Measurements from ENCODE around the gene CHIC2. TPM values are rescaled to one million over a fixed set of nuclear protein-coding genes. Genes with fewer than 3 reads are reported as not detected.
A peak's percentile ranks its signal among the peaks of the same experiment; 100 is the strongest.
"Not testable (repeated sequence)": the region's sequence is repeated elsewhere in the genome, so short reads cannot be mapped to it uniquely, and the experiment has no call there.

The CHIC2 gene
- total RNA-seq (10 to 100 TPM; 31.8 to 31.9 TPM), polyA plus RNA-seq (10 to 100 TPM; 18.4 to 23.7 TPM)
- long read RNA-seq, donor 1, transcript CHIC2-201 (6 exons, 1,194 nt), result major isoform, 48 of 68 reads
- long read RNA-seq, donor 1, partial matches to known transcripts, result 0 of 68 reads
- long read RNA-seq, donor 1, other reads (novel, unspliced or antisense), result 19 of 68 reads
- long read RNA-seq, donor 2, transcript CHIC2-201 (6 exons, 1,194 nt), result major isoform, 23 of 28 reads
- long read RNA-seq, donor 2, partial matches to known transcripts, result 0 of 28 reads
- long read RNA-seq, donor 2, other reads (novel, unspliced or antisense), result 5 of 28 reads

DNA sequence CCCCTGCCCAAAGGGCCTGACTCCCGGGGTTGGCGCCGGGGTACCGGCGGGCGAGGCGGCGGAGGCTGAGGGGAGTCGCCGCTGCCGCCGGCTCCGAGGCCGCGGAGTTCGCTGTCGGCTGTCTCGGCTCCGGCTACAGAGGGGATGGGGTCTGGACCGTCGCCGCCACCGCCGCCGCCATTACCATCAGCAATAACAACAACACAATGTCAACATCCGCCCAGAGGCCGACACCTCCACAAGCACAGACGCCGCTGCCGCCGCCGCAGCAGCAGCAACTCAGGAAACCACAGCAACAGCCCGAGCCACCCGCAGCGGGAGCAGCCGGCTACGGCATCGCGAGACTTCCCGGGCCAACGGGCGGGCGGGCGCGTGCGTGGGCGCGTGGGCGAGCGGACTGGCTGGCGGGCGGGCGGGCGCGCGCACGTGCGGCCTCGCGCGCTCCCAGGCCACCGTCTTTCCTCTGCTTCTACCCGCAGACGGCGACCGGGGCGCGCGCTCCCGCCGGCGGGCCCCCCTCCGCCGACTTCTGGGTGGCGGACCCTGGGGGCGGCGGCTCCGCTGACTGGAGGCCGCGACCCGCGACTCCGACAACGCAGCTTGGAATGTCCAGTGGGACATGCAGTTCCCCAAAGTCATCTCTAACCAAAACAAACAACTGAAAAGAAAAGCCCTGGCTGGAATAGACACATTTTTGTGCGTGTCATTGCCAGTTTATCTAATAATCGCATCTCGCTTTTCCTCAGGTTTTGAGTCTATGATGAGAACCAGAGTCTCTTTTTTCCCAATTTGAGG lies at the start of gene CHIC2:
Gene CHIC2 (minus strand): TSS at position 289 of the 795 bp plus-strand sequence. CDS start 305 bp downstream, outside the sequence.
- intact Hi-C loops (cut with DNase I), result loop anchor here (5.0 to 10.0 kb wide), 4 partner anchors 100 to 350 kb away; partner anchors contain the start of gene PDGFRA (in 2 of the 2)
- ATAC-seq (ENCODE audit: low FRiP score) (peak; percentile 96), DNase-seq (peak; percentile 98 to 99)
- 0% methylated on average over 44 to 87 of the region's 87 CpGs for WGBS, 2 donors
- no peaks in the 10 kb centered on the region for H3K36me3 ChIP-seq (ENCODE audit: control insufficient read depth in 1 of 2, insufficient read depth in 2 of 2, low read length in 1 of 2)
- H3K4me1 ChIP-seq (ENCODE audit: control insufficient read depth in 1 of 2, insufficient read depth in 2 of 2, low read length in 2 of 2), result no peaks in the 10 kb centered on the region
- H3K9me3 ChIP-seq (ENCODE audit: control insufficient read depth, low read length), result no peaks in the 10 kb centered on the region
- peak within 1 kb of the TSS; percentile 58 to 85 for H3K4me3 ChIP-seq (ENCODE audit: low read length in 2 of 2)
- H3K27me3 ChIP-seq (ENCODE audit: control insufficient read depth in 1 of 2, insufficient read depth in 2 of 2, low read length in 1 of 2), result no peaks in the 10 kb centered on the region
- H3K27ac ChIP-seq (ENCODE audit: low read depth in 1 of 2, low read length in 2 of 2), result peak within 1 kb of the TSS; percentile 72 to 98

DNA sequence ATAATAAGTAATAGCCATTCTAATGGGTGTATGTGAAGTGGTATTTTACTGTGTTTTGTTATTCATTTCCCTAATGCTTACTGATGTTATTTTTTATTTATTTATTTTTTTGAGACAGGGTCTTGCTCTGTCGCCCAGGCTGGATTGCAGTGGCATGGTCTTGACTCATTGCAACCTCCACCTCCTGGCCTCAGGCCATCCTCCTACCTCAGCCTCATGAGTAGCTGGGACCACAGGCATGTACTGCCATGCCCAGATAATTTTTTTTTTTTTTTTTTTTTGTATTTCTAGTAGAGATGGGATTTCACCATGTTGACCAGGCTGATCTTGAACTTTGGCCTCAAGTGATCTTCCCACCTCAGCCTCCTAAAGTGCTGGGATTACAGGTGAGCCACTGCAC lies 48.8 kb upstream of the CHIC2 start:
- H3K4me3 ChIP-seq (ENCODE audit: low read length in 2 of 2); H3K27ac ChIP-seq (ENCODE audit: low read depth in 1 of 2, low read length in 2 of 2); H3K36me3 ChIP-seq (ENCODE audit: control insufficient read depth in 1 of 2, insufficient read depth in 2 of 2, low read length in 1 of 2); H3K9me3 ChIP-seq (ENCODE audit: control insufficient read depth, low read length); DNase-seq; H3K4me1 ChIP-seq (ENCODE audit: control insufficient read depth in 1 of 2, insufficient read depth in 2 of 2, low read length in 2 of 2); H3K27me3 ChIP-seq (ENCODE audit: control insufficient read depth in 1 of 2, insufficient read depth in 2 of 2, low read length in 1 of 2); ATAC-seq (ENCODE audit: low FRiP score): not testable (repeated sequence)
- WGBS, 2 donors, result 91 to 100% methylated on average over 1 of the region's 1 CpG
- intact Hi-C loops (cut with DNase I), result loop anchor here in 1 of 2 donors (5.0 kb wide), 1 partner anchor 49 kb away; no protein-coding TSS in a partner anchor

DNA sequence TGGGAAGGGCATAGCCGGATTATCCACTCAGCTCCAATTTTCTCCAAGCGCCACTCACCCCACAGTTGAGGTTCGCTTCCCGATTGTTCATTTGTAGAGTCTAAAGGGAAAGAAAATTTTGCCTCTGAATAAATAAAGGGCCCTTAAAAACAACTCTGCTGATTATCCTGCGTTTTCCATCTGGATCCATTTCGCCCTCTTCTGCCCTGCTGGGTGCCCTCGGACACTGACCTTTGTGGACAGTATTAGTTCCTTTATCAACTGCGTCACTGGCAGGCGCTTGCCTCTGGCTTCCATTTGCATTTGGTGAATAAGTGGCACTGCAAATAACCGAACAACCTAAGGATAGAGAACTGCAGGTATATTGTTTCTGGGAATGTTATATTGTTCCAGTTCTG lies 45.6 kb upstream of the CHIC2 start:
- 39 to 49% methylated on average over 10 of the region's 10 CpGs for WGBS, 2 donors
- no peak overlapping the region for H3K4me3 ChIP-seq (ENCODE audit: low read length in 2 of 2)
- H3K9me3 ChIP-seq (ENCODE audit: control insufficient read depth, low read length), result no peaks in the 10 kb centered on the region
- DNase-seq, result no peak
- ATAC-seq (ENCODE audit: low FRiP score), result no peak
- H3K36me3 ChIP-seq (ENCODE audit: control insufficient read depth in 1 of 2, insufficient read depth in 2 of 2, low read length in 1 of 2), result no peaks in the 10 kb centered on the region
- H3K27ac ChIP-seq (ENCODE audit: low read depth in 1 of 2, low read length in 2 of 2), result no peak overlapping the region
- no peaks in the 10 kb centered on the region for H3K27me3 ChIP-seq (ENCODE audit: control insufficient read depth in 1 of 2, insufficient read depth in 2 of 2, low read length in 1 of 2)
- H3K4me1 ChIP-seq (ENCODE audit: control insufficient read depth in 1 of 2, insufficient read depth in 2 of 2, low read length in 2 of 2), result no peaks in the 10 kb centered on the region
- intact Hi-C loops (cut with DNase I), result loop anchor here in 1 of 2 donors (5.0 kb wide), 1 partner anchor 52 kb away; no protein-coding TSS in a partner anchor

DNA sequence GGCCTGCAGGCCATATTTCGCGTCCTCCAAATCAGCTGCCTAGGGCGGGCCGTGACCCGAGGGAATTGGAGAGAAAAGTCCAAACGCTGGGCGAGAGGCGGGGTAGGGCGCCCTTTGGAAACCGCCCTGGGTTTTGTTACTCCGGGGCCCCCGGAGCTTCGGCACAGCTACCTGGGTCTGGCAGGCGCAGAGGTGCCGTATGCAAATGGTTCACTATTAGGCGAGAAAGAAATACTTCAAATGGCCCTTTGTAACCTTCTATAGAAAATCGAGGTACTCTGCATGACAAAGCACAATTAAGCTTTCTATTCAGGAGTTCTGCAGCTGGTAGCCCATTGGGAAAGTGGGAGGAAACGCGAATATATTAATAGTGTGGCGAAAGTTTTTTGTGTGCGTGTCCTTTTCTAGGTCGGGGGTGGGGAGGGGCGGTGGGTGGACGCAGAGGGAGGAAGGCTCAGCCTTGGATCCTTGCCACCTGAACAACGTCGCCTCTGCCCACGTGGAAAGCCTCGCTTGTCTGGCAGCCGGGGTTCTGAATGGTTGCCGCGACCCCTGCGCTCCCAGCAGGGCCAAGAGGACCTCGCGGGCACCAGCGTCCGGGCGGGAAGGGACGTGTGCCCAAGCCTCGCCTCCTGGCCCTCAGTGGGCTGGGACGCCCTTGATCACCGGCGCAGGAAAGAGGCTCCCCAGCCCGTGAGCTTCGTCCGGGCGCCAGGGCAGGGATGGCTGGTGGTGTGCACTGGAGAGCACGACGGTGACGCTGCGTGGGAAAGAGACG lies 45.0 kb upstream of the CHIC2 start:
- WGBS, 2 donors, result 22 to 32% methylated on average over 51 of the region's 51 CpGs
- Histone ChIP-seq H3K27me3 (ENCODE audit: control insufficient read depth in 1 of 2, insufficient read depth in 2 of 2, low read length in 1 of 2) (no peaks in the 10 kb centered on the region), H3K9me3 (ENCODE audit: control insufficient read depth, low read length) (no peaks in the 10 kb centered on the region), H3K4me3 (ENCODE audit: low read length in 2 of 2) (no peak overlapping the region), H3K36me3 (ENCODE audit: control insufficient read depth in 1 of 2, insufficient read depth in 2 of 2, low read length in 1 of 2) (no peaks in the 10 kb centered on the region), H3K4me1 (ENCODE audit: control insufficient read depth in 1 of 2, insufficient read depth in 2 of 2, low read length in 2 of 2) (no peaks in the 10 kb centered on the region), H3K27ac (ENCODE audit: low read depth in 1 of 2, low read length in 2 of 2) (no peak overlapping the region)
- ATAC-seq (ENCODE audit: low FRiP score), result peak; percentile 63
- intact Hi-C loops (cut with DNase I), result loop anchor here (5.0 to 10.0 kb wide), 2 partner anchors 53 to 175 kb away; no protein-coding TSS in a partner anchor
- no peak for DNase-seq

DNA sequence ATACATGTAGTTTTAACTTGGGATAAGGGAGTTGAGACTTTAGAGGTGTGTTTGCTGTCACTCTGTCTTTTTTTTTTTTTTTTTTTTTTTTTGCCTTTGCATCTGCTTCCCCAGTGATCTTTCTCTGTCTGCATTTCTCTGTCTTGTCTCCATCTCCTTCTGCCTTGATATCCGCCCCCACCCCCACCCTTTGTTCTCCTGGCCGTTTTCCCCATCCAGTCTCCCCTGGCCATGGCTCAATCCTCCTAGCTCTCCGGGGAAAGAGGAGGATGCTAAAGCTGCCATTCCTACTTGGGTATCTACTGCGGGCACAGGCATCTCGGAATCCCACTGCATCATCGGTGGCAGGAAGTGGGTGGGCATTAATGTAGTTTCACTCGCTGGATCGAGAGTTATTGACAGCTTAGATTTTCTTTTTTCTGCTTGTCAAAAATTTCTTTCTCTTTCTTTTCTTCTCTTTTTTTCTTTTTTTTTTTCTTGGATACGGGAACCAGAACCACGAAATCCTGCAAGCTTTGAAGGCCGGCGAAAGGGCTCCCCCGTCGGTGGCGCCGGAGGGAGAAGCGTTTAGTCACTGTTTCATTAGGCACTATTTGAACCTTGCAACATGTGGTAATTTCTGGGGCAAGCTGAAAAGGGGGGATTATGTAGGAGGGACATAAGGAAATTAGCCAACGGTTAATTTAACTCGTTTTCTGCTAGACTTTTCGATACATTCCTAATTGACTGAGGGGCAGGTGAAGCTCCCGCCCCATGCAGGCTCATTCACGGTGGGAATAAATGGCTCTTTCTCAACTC lies 43.7 kb upstream of the CHIC2 start:
- intact Hi-C loops (cut with DNase I), result loop anchor here in 1 of 2 donors (10.0 kb wide), 1 partner anchor 173 kb away; no protein-coding TSS in a partner anchor

DNA sequence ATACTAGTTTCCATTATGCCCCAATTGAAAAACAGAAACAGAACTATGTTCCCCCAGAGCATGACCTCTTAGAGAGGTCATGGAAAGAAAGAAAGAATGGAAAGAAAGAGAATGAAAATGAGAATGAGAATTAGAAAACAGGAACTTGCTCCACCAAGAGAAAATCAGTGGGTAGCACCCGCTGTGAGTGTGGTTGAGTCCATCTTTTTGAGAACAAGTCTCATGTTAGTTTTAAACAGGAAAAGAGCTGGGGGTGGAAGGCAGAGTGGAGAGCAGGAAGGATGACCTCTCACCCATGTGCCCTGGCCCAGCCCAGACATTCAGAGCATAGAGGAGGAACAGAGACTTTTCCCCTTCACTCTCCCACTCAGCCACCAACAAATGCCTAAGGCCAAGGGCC lies 40.5 kb upstream of the CHIC2 start:
- ATAC-seq (ENCODE audit: low FRiP score) (no peak), DNase-seq (no peak)
- intact Hi-C loops (cut with DNase I), result loop anchor here in 1 of 2 donors (10.0 kb wide), 1 partner anchor 170 kb away; no protein-coding TSS in a partner anchor
- Histone ChIP-seq H3K4me1 (ENCODE audit: control insufficient read depth in 1 of 2, insufficient read depth in 2 of 2, low read length in 2 of 2) (no peaks in the 10 kb centered on the region), H3K27me3 (ENCODE audit: control insufficient read depth in 1 of 2, insufficient read depth in 2 of 2, low read length in 1 of 2) (no peaks in the 10 kb centered on the region), H3K36me3 (ENCODE audit: control insufficient read depth in 1 of 2, insufficient read depth in 2 of 2, low read length in 1 of 2) (no peaks in the 10 kb centered on the region), H3K4me3 (ENCODE audit: low read length in 2 of 2) (no peak overlapping the region), H3K9me3 (ENCODE audit: control insufficient read depth, low read length) (no peaks in the 10 kb centered on the region), H3K27ac (ENCODE audit: low read depth in 1 of 2, low read length in 2 of 2) (no peak overlapping the region)
- WGBS, 2 donors, result 94 to 98% methylated on average over 1 of the region's 1 CpG

More for the DNA sequence above, 43.7 kb upstream of the CHIC2 start:
- no peak for ATAC-seq (ENCODE audit: low FRiP score)
- WGBS, 2 donors, result 49 to 57% methylated on average over 22 of the region's 22 CpGs
- Histone ChIP-seq H3K9me3 (ENCODE audit: control insufficient read depth, low read length) (no peaks in the 10 kb centered on the region), H3K36me3 (ENCODE audit: control insufficient read depth in 1 of 2, insufficient read depth in 2 of 2, low read length in 1 of 2) (no peaks in the 10 kb centered on the region), H3K27ac (ENCODE audit: low read depth in 1 of 2, low read length in 2 of 2) (no peak overlapping the region), H3K4me1 (ENCODE audit: control insufficient read depth in 1 of 2, insufficient read depth in 2 of 2, low read length in 2 of 2) (no peaks in the 10 kb centered on the region), H3K4me3 (ENCODE audit: low read length in 2 of 2) (no peak overlapping the region), H3K27me3 (ENCODE audit: control insufficient read depth in 1 of 2, insufficient read depth in 2 of 2, low read length in 1 of 2) (no peaks in the 10 kb centered on the region)
- no peak for DNase-seq

DNA sequence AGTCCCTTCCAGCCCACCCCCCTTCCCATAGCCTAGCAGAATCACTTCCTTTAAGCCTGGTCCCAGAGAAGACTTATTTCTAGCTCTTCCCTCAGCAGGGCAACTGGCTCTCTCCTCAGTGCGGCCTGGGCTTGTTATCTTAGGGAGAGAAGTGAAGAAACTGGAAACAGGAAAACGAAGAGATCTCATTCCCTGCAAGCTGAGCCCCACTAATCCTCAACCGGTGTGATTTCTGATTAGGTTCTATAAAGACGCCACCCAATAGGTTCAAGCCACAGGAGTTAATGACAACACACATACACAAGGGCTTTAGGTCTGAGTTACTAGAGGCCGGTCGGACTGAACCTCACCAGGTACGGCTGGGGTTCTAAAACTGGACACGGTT lies 38.8 kb upstream of the CHIC2 start:
- Histone ChIP-seq H3K27me3 (ENCODE audit: control insufficient read depth in 1 of 2, insufficient read depth in 2 of 2, low read length in 1 of 2) (no peaks in the 10 kb centered on the region), H3K36me3 (ENCODE audit: control insufficient read depth in 1 of 2, insufficient read depth in 2 of 2, low read length in 1 of 2) (no peaks in the 10 kb centered on the region), H3K27ac (ENCODE audit: low read depth in 1 of 2, low read length in 2 of 2) (no peak overlapping the region), H3K4me1 (ENCODE audit: control insufficient read depth in 1 of 2, insufficient read depth in 2 of 2, low read length in 2 of 2) (no peaks in the 10 kb centered on the region), H3K4me3 (ENCODE audit: low read length in 2 of 2) (no peak overlapping the region), H3K9me3 (ENCODE audit: control insufficient read depth, low read length) (no peaks in the 10 kb centered on the region)
- ATAC-seq (ENCODE audit: low FRiP score) (no peak), DNase-seq (no peak)
- 54 to 58% methylated on average over 8 of the region's 8 CpGs for WGBS, 2 donors
- intact Hi-C loops (cut with DNase I), result loop anchor here in 1 of 2 donors (10.0 kb wide), 1 partner anchor 168 kb away; no protein-coding TSS in a partner anchor
